ENCODE results near the gene CLIC4.

The CLIC4 gene

GRCh38 chr1:24708938-24709337 lies 36.3 kb upstream of the CLIC4 start (continued):
- no peak for TF ChIP-seq ZFP30 (CRISPR knock-in tag; IDR thresholded peaks at IDR 0.05)
- no peak for TF ChIP-seq OSR1 (CRISPR knock-in tag; IDR thresholded peaks at IDR 0.05)

GRCh38 chr1:24709791-24710441 lies 35.3 kb upstream of the CLIC4 start:
- no peak for ATAC-seq
- no peak for TF ChIP-seq ZC3H10 (CRISPR knock-in tag; IDR thresholded peaks at IDR 0.05)
- TF ChIP-seq BACH2 (CRISPR knock-in tag; IDR thresholded peaks at IDR 0.05; ENCODE audit: borderline replicate concordance): no peak
- TF ChIP-seq ZNF8 (CRISPR knock-in tag; IDR thresholded peaks at IDR 0.05): no peak
- TF ChIP-seq CREB5 (CRISPR knock-in tag; IDR thresholded peaks at IDR 0.05; ENCODE audit: low read depth): no peak
- no peak for TF ChIP-seq OSR1 (CRISPR knock-in tag; IDR thresholded peaks at IDR 0.05)
- TF ChIP-seq ZNF565 (CRISPR knock-in tag; conservative IDR thresholded peaks at IDR 0.05; ENCODE audit: low read depth): no peak
- no peak for TF ChIP-seq TSHZ2 (CRISPR knock-in tag; IDR thresholded peaks at IDR 0.05)
- no peak for TF ChIP-seq GLIS3 (CRISPR knock-in tag; IDR thresholded peaks at IDR 0.05)

GRCh38 chr1:24711329-24711728 lies 33.9 kb upstream of the CLIC4 start:
- no peak for ATAC-seq
- TF ChIP-seq PATZ1 (CRISPR knock-in tag; IDR thresholded peaks at IDR 0.05; ENCODE audit: borderline replicate concordance): no peak
- no peak for TF ChIP-seq ESRRG (CRISPR knock-in tag; IDR thresholded peaks at IDR 0.05)
- TF ChIP-seq ZNF8 (CRISPR knock-in tag; IDR thresholded peaks at IDR 0.05): no peak
- no peak for TF ChIP-seq GLIS3 (CRISPR knock-in tag; IDR thresholded peaks at IDR 0.05)
- no peak for TF ChIP-seq CREB5 (CRISPR knock-in tag; IDR thresholded peaks at IDR 0.05; ENCODE audit: low read depth)
- TF ChIP-seq CSDC2 (CRISPR knock-in tag; IDR thresholded peaks at IDR 0.05): no peak
- no peak for TF ChIP-seq TOX (CRISPR knock-in tag; IDR thresholded peaks at IDR 0.05; ENCODE audit: borderline replicate concordance)
- TF ChIP-seq ZC3H10 (CRISPR knock-in tag; IDR thresholded peaks at IDR 0.05): no peak
- TF ChIP-seq ZFP3 (CRISPR knock-in tag; IDR thresholded peaks at IDR 0.05): no peak
- no peak for TF ChIP-seq ISL1 (CRISPR knock-in tag; IDR thresholded peaks at IDR 0.05)
- TF ChIP-seq ARNTL (CRISPR knock-in tag; IDR thresholded peaks at IDR 0.05; ENCODE audit: borderline replicate concordance, low read depth): no peak
- TF ChIP-seq BACH2 (CRISPR knock-in tag; IDR thresholded peaks at IDR 0.05; ENCODE audit: borderline replicate concordance): no peak
- no peak for TF ChIP-seq PPARA (CRISPR knock-in tag; IDR thresholded peaks at IDR 0.05; ENCODE audit: borderline replicate concordance)
- TF ChIP-seq POU6F1 (CRISPR knock-in tag; IDR thresholded peaks at IDR 0.05; ENCODE audit: borderline replicate concordance, low read depth): no peak
- TF ChIP-seq ZNF565 (CRISPR knock-in tag; conservative IDR thresholded peaks at IDR 0.05; ENCODE audit: low read depth): no peak
- no peak for TF ChIP-seq CSRNP3 (CRISPR knock-in tag; IDR thresholded peaks at IDR 0.05)
- no peak for TF ChIP-seq TSHZ2 (CRISPR knock-in tag; IDR thresholded peaks at IDR 0.05)
- TF ChIP-seq TCF4 (CRISPR knock-in tag; IDR thresholded peaks at IDR 0.05; ENCODE audit: borderline replicate concordance): no peak
- TF ChIP-seq RARB (CRISPR knock-in tag; IDR thresholded peaks at IDR 0.05): no peak
- TF ChIP-seq ZNF70 (CRISPR knock-in tag; IDR thresholded peaks at IDR 0.05): no peak
